ENCODE data around the gene IL26. TPM values are rescaled to one million over a fixed set of nuclear protein-coding genes. Genes with fewer than 3 reads are reported as not detected.

The IL26 gene
- total RNA-seq, 1 experiment from 2014 or later = not detected

- in situ Hi-C loops (cut with HindIII; ENCODE audit: low pct_unique_long_range_greater_than_20kb, low sequenced_read_pairs) = no loop called here
- DNase-seq (ENCODE audit: low read depth) = no peak
These were observed 19.8 kb upstream of the IL26 start for GRCh38 chr12:68245180-68246021.

DNA sequence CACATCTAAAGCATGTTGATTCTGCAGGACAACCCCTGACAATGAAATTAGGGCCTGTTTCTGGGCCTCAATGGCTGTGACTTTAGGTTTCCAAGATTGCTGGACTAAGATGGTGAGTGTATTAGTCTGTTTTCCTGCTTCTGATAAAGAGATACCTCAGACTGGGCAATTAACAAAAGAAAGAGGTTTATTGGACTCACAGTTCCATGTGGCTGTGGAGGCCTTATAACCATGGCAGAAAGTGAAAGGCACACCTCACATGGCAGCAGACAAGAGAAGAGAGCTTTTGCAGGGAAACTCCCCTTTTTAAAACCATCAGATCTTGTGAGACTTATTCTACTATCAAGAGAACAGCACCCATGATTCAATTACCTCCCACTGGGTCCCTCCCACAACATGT, 17.2 kb upstream of the IL26 start:
- no peak for DNase-seq (ENCODE audit: low read depth)
- in situ Hi-C loops (cut with HindIII; ENCODE audit: low pct_unique_long_range_greater_than_20kb, low sequenced_read_pairs) = no loop called here

DNA sequence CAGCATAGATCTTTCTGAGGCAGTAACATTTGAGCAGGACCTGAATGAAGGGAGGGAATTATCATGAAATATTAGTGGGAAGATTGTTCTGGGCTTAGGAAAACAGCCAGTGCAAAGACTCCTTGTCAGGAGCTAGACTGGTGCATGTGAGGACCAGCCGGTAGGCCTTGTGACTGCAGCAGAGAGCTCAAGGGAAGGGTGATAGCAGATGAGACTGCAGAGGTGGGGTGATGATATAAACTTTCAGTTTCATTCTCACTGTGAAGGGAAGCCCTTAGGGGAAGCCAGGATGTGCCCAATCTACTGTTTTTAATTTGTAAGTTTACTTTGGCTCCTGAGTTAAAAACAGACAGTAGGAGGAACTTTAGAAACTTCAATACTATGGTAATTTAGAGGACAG, 15.4 kb upstream of the IL26 start:
- in situ Hi-C loops (cut with HindIII; ENCODE audit: low pct_unique_long_range_greater_than_20kb, low sequenced_read_pairs) = no loop called here
- DNase-seq (ENCODE audit: low read depth) = no peak

GRCh38 chr12:68240079-68240478, 14.5 kb upstream of the IL26 start:
- in situ Hi-C loops (cut with HindIII; ENCODE audit: low pct_unique_long_range_greater_than_20kb, low sequenced_read_pairs) = no loop called here
- DNase-seq (ENCODE audit: low read depth) = peak; percentile 58

- in situ Hi-C loops (cut with HindIII; ENCODE audit: low pct_unique_long_range_greater_than_20kb, low sequenced_read_pairs) = no loop called here
- DNase-seq (ENCODE audit: low read depth) = no peak
These were observed 13.8 kb upstream of the IL26 start for GRCh38 chr12:68239309-68239982.

DNA sequence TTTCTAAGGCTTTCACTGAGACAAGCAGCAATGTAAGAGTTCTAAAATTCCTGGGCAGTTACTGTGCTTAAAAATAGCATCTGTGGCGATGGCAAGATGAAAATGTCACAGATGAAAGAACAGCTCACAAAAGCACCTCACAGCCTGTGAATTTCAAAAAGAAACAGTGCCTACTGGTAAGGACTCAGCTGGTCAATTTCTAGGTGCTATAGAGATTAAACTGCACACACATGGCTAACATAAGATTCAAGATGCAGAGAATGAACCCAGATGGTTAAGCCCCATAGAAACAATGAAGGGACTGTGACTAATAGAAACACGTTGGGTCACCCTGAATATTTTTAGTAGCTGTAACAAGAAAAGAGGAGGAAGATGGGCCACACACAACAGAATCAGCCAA, 12.0 kb upstream of the IL26 start:
- in situ Hi-C loops (cut with HindIII; ENCODE audit: low pct_unique_long_range_greater_than_20kb, low sequenced_read_pairs) = no loop called here
- DNase-seq (ENCODE audit: low read depth) = no peak

- DNase-seq (ENCODE audit: low read depth) = no peak
- in situ Hi-C loops (cut with HindIII; ENCODE audit: low pct_unique_long_range_greater_than_20kb, low sequenced_read_pairs) = no loop called here
These were observed 11.5 kb upstream of the IL26 start for GRCh38 chr12:68237078-68237477.

- no peak for DNase-seq (ENCODE audit: low read depth)
- in situ Hi-C loops (cut with HindIII; ENCODE audit: low pct_unique_long_range_greater_than_20kb, low sequenced_read_pairs) = no loop called here
These were observed 10.9 kb upstream of the IL26 start for GRCh38 chr12:68236421-68237059.

DNA sequence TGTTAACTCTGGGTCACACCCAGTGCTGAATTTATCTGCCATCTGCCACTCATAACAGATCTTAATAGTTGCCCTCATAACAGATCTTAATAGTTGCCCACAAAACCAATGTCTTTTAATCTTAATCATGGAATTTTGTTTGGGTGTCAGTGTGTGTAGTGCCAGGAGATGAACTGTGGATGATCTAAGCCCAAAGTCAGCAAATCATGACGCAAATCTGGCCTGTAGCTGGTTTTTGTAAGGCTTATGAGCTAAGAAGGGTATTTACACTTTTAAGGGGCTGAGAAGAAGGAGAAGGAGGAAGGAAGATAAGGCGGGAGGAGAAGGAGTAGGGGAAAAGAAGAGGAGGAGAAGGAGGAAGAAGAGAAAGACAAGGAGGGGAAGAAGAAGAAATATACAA, 10.0 kb upstream of the IL26 start:
- DNase-seq (ENCODE audit: low read depth) = no peak
- in situ Hi-C loops (cut with HindIII; ENCODE audit: low pct_unique_long_range_greater_than_20kb, low sequenced_read_pairs) = no loop called here

DNA sequence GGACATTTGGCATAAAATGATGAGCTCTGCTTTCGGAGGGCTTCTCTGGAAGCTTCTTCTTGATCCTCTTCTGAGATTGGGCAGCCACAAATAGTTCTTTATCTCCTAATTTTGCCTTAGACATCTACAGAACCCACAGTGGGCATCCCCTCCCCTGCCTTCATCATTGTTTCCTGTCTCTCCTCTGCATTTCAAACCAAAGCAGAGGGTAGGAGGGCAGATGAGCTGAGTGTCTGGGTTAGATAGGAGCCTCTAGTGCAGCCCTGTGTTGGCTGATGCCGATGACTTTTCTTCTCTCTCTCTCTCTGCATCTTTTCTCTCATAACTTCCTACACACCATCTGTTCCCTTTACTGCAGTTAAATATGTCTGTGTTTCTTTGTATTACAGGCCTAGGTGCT, 8.5 kb upstream of the IL26 start:
- in situ Hi-C loops (cut with HindIII; ENCODE audit: low pct_unique_long_range_greater_than_20kb, low sequenced_read_pairs) = no loop called here
- DNase-seq (ENCODE audit: low read depth) = no peak

DNA sequence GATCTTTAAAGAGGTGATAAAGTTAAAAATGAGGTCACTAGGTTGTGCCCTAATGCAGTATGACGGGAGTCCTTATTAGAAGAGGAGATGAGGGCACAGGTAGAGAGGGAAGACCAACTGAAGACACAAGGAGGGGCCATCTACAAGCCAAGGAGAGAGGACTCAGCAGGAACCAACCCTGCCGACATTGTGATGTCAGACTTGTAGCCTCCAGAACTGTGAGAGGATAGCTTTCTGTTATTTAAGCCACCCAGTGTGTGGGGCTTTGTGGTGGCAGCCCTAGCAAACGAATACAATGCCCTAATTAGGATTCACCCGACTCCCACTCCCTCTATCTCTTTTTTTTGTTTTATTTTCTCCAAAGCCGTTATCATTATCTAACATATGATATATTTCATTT, 7.9 kb upstream of the IL26 start:
- DNase-seq (ENCODE audit: low read depth) = no peak
- in situ Hi-C loops (cut with HindIII; ENCODE audit: low pct_unique_long_range_greater_than_20kb, low sequenced_read_pairs) = no loop called here

- no peak for DNase-seq (ENCODE audit: low read depth)
- in situ Hi-C loops (cut with HindIII; ENCODE audit: low pct_unique_long_range_greater_than_20kb, low sequenced_read_pairs) = no loop called here
These were observed 6.1 kb upstream of the IL26 start for GRCh38 chr12:68231691-68232090.

DNA sequence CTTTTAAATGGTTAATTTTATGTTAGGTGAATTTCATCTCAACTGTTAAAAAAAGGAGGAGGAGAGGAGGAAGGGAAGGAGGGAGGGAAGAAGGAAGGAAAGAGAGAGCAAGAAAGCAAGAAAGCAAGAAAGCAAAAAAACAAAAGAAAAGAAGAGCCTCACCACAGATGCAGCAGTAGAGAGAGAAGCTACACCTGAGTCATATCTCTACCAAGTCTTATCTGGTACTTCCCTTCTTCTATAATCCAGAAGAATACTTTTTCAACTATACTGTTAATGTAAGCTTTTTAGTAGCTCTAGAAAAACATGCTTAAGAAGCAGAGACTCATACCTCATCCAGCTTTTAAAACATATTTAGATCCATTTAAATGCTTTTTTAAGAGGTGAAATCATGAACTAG, 5.6 kb upstream of the IL26 start:
- DNase-seq (ENCODE audit: low read depth) = no peak
- in situ Hi-C loops (cut with HindIII; ENCODE audit: low pct_unique_long_range_greater_than_20kb, low sequenced_read_pairs) = no loop called here

GRCh38 chr12:68229956-68230355, 4.3 kb upstream of the IL26 start:
- in situ Hi-C loops (cut with HindIII; ENCODE audit: low pct_unique_long_range_greater_than_20kb, low sequenced_read_pairs) = no loop called here
- no peak for DNase-seq (ENCODE audit: low read depth)

DNA sequence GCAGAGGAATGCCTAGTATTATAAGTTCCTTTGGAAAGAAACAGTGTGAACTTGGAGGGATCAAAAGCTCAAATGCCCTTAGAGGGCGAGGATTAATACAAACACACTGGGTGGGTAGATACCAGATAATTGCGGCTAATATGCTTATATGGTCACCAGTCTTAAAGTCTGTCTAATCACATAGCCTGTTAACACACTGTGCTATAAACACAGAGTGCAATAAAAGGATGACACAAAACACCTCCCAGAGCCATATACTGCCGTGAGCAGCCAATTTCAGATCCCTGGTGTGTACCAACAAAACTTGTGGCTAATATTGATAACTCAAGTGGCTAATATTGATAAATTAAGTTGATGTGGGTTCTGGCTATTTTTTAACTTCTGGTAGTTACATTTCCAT, 1.7 kb upstream of the IL26 start:
- in situ Hi-C loops (cut with HindIII; ENCODE audit: low pct_unique_long_range_greater_than_20kb, low sequenced_read_pairs) = no loop called here
- no peak for DNase-seq (ENCODE audit: low read depth)

DNA sequence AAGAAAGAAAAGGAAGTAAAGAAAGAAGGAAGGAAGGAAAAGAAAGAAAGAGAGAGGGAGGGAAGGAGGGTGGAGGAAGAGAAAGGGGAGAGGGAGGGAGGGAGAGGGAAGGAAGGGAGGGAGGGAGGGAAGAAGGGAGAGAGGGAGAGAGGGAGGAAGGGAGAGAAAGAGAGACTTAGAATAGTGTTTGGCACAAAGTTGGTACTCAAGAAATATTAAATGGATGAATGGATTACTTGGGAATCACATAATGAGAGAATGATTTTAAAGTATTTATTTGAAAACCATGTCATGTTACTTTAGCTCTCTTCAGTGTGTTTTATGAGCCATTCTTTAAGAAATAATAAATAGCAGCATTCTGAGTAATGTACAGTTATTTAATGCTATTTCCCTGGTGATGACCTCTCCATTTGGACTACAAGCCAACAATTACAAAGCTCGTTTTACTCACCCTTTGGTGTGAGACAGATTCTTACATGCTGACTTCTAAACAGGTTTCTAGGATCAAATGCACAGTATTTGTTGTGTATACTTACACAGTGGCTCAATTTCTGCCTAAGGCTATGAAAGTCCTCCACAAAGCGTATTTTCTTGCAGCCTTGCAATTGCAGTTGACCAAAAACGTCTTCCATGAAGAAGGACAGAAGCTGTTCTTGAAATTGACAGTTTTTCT, 861 bp downstream of the IL26 start:
- in situ Hi-C loops (cut with HindIII; ENCODE audit: low pct_unique_long_range_greater_than_20kb, low sequenced_read_pairs) = no loop called here
- DNase-seq (ENCODE audit: low read depth) = no peak

DNA sequence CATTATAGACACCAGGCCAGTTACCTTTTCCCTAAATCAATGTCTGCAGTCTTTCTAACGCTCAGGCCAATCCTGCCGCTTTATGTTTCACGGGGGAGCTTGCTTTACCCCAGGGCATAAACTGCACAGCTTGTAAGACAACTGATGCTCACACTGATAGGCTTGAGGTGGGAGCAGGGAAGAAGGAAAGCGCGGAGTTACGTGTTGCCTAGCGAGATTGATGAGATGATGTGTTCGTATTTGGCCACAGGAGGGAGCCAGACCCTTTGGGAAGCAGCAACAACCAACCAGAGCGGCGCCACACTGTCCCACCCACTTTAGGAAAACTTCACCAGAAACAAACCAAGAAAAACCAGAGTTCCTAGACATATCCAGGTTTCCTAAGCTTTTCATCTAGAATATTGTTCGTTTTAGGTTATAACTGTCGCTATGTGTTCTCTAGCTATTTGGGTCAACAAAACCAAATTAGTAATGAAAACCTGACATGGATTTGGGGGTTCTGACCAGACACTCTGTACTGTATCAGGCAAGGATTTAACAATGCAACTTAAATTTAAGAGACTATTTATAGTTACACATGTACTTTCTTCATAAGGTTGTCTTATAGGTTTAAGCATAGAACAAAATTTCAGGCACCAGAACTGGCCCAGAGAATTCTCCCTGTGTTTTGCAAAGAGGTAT, 2.4 kb downstream of the IL26 start:
- in situ Hi-C loops (cut with HindIII; ENCODE audit: low pct_unique_long_range_greater_than_20kb, low sequenced_read_pairs) = no loop called here

GRCh38 chr12:68222326-68222725, 3.3 kb downstream of the IL26 start:
- in situ Hi-C loops (cut with HindIII; ENCODE audit: low pct_unique_long_range_greater_than_20kb, low sequenced_read_pairs) = no loop called here

More for the DNA sequence above, 2.4 kb downstream of the IL26 start:
- peak; percentile 84 for DNase-seq (ENCODE audit: low read depth)

More at GRCh38 chr12:68222326-68222725, 3.3 kb downstream of the IL26 start:
- no peak for DNase-seq (ENCODE audit: low read depth)
